ENCODE data around the gene CTSF. TPM values are rescaled to one million over a fixed set of nuclear protein-coding genes. Genes with fewer than 3 reads are reported as not detected.

The CTSF gene
- total RNA-seq, 1 donor from 2014 or later = 31.1 TPM

DNA sequence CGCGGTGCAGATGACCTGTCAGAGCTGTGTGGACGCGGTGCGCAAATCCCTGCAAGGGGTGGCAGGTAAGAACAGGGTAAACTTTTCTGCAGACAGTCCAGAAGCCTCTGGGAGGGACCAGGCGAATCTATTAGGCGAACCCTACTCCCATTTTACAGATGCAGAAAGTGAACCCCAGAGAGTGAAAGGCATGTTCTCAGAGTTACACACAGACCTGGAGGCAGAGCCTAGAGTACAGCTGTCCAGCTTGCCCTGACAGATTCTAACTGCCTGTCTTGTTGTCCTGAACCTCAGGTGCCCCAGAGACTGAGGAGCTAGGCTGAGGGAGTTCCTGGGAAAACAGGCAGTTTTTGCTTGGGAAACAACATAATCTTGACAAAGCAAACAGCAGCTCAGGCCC lies 25.2 kb upstream of the CTSF start:
- Mint-ChIP-seq H3K36me3 (ENCODE audit: unreplicated experiment) (no peaks in the 10 kb centered on the region), H3K4me1 (ENCODE audit: low read depth, unreplicated experiment) (peaks cover 6% of the 10 kb centered on the region), H3K9me3 (ENCODE audit: unreplicated experiment) (peaks cover 11% of the 10 kb centered on the region), H3K27me3 (ENCODE audit: unreplicated experiment) (peaks cover 6% of the 10 kb centered on the region), H3K27ac (ENCODE audit: unreplicated experiment) (peak overlapping the region; percentile 100), H3K4me3 (ENCODE audit: unreplicated experiment) (peak overlapping the region; percentile 100)
- DNase-seq = no peak
- TF ChIP-seq, protein P1, sequence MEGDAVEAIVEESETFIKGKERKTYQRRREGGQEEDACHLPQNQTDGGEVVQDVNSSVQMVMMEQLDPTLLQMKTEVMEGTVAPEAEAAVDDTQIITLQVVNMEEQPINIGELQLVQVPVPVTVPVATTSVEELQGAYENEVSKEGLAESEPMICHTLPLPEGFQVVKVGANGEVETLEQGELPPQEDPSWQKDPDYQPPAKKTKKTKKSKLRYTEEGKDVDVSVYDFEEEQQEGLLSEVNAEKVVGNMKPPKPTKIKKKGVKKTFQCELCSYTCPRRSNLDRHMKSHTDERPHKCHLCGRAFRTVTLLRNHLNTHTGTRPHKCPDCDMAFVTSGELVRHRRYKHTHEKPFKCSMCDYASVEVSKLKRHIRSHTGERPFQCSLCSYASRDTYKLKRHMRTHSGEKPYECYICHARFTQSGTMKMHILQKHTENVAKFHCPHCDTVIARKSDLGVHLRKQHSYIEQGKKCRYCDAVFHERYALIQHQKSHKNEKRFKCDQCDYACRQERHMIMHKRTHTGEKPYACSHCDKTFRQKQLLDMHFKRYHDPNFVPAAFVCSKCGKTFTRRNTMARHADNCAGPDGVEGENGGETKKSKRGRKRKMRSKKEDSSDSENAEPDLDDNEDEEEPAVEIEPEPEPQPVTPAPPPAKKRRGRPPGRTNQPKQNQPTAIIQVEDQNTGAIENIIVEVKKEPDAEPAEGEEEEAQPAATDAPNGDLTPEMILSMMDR (IDR thresholded peaks at IDR 0.05; ENCODE audit: partially characterized antibody, unreplicated experiment) = no peak

DNA sequence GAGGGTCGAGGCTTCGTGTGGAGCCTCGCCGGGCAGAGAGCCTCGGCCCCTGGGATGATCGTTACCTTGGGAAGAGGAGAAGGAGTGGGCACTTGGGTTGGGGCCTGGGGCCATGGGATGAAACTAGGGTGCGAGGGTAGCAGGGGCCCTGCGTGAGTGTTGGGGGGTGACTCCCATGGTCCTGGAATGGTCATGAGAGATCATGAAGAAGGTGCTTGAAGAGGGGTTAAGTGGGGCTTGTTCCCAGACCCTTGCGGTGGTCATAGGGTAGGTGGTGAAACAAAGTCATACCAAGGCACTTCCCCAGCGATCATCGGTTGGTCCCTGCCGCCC lies 24.9 kb upstream of the CTSF start:
- peaks cover 6% of the 10 kb centered on the region for H3K27me3 Mint-ChIP-seq (ENCODE audit: unreplicated experiment)
- H3K4me1 Mint-ChIP-seq (ENCODE audit: low read depth, unreplicated experiment) = peaks cover 6% of the 10 kb centered on the region
- H3K4me3 Mint-ChIP-seq (ENCODE audit: unreplicated experiment) = peak overlapping the region; percentile 100
- peak overlapping the region; percentile 100 for H3K27ac Mint-ChIP-seq (ENCODE audit: unreplicated experiment)
- DNase-seq = peak; percentile 19
- H3K36me3 Mint-ChIP-seq (ENCODE audit: unreplicated experiment) = no peaks in the 10 kb centered on the region
- TF ChIP-seq, protein P1 (IDR thresholded peaks at IDR 0.05; ENCODE audit: partially characterized antibody, unreplicated experiment) = no peak
- H3K9me3 Mint-ChIP-seq (ENCODE audit: unreplicated experiment) = peaks cover 11% of the 10 kb centered on the region

DNA sequence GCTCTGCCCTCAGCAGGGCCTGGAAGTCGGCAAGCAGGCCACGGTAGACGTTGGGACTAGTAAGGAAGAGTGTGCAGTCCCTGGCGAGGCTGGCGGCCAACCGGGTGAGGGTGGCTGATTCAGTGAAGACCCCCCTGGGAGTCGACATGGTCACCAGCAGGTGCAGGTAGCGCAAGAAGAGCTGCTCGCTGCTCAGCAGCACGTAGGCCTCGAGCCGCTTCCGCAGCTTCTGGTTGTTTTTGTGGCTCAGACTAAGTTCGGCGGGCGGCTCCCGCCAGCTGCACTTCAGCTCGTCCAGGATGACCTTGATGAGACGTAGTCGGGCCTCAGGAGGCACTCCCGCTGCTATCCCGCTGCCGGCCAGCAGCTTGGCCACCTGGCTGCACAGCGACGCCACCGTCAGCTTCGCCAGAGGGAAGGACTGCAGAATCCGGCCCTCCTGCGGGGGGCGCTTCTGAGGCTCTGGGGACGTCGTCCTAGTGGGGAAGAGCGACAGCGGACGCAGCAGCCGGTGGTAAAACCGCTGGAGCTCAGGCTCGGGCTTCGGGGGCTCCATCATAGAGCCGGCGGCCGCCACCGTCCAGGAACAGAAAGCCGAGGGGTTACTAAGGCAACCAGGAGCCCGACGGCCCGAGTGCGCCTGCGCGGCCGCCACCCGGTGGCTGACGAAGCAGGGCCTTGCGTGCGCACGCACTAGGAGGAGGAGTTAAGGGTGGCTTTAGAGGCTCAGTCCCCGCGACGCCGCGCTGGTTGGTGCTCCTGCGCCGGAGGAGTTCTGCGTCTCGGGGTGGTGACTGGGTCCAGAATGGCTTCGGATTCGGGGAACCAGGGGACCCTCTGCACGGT lies 24.3 kb upstream of the CTSF start, which contains the start of the genes CCDC87 and CCS:
TSS of gene CCDC87 (minus strand) at position 607 of the 846 bp plus-strand sequence. CDS start at position 559, 48 bp downstream.
TSS of gene CCS (plus strand) at position 729 of the 846 bp plus-strand sequence. CDS start at position 806, 77 bp downstream.
- Mint-ChIP-seq H3K4me3 (ENCODE audit: unreplicated experiment) (peak within 1 kb of the TSS; percentile 100), H3K27ac (ENCODE audit: unreplicated experiment) (peak within 1 kb of the TSS; percentile 100), H3K9me3 (ENCODE audit: unreplicated experiment) (peaks cover 11% of the 10 kb centered on the region), H3K27me3 (ENCODE audit: unreplicated experiment) (peaks cover 6% of the 10 kb centered on the region), H3K36me3 (ENCODE audit: unreplicated experiment) (no peaks in the 10 kb centered on the region), H3K4me1 (ENCODE audit: low read depth, unreplicated experiment) (peaks cover 6% of the 10 kb centered on the region)
- DNase-seq = peak; percentile 99
- TF ChIP-seq, protein P1 (IDR thresholded peaks at IDR 0.05; ENCODE audit: partially characterized antibody, unreplicated experiment) = peak; percentile 79

DNA sequence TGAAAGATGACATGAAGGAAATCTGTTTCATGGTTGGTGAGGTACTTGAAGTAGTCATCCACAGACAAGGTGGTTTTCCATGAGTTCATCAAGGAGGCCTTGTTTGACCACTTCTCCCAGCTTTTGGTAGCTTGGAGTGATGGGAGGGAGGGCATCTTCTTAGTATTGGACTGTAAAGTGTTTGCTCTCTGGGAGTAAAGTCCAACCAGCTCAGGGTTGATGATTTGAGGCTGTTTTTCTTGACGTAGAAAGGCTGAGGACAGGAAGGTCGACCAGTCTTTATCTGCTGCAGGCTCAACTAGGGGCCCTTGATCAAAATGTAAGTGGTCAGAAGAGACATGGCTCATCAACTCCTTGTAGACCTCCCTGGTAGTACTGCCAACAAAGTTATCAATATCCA lies 22.8 kb upstream of the CTSF start:
- DNase-seq = no peak
- Mint-ChIP-seq H3K27me3 (ENCODE audit: unreplicated experiment) (peaks cover 7% of the 10 kb centered on the region), H3K4me3 (ENCODE audit: unreplicated experiment) (no peak overlapping the region), H3K4me1 (ENCODE audit: low read depth, unreplicated experiment) (peaks cover 6% of the 10 kb centered on the region), H3K27ac (ENCODE audit: unreplicated experiment) (no peak overlapping the region), H3K9me3 (ENCODE audit: unreplicated experiment) (peaks cover 14% of the 10 kb centered on the region), H3K36me3 (ENCODE audit: unreplicated experiment) (no peaks in the 10 kb centered on the region)
- TF ChIP-seq, protein P1 (IDR thresholded peaks at IDR 0.05; ENCODE audit: partially characterized antibody, unreplicated experiment) = no peak

Measured in glutamatergic neuron (in vitro differentiated cells).